Tibial nerve (tissue), 4 donors: ENCODE results near the gene TMEM169. TPM values are rescaled to one million over a fixed set of nuclear protein-coding genes. Genes with fewer than 3 reads are reported as not detected.

Experiments used
- DNase-seq, 2 donors: peaks; one replicate each; pipeline ENCODE4 v3.0.0-alpha.2; 2019; ENCODE audit warnings: low spot score in 2 of 2
- H3K27ac ChIP-seq, 4 donors: fragments of 200-600 bp; sonication (generic) in 3 of 4; one replicate each; pipeline ENCODE4 v1.5.1; 2017 to 2019; ENCODE audit warnings: mild to moderate bottlenecking in 1 of 4
- H3K27me3 ChIP-seq, 2 donors: fragments of 200-600 bp; sonication (generic) in 1 of 2; one replicate each; pipeline versions ENCODE4 v1.5.1 to v1.6.0; 2017 to 2019
- H3K36me3 ChIP-seq, 3 donors: fragments of 200-600 bp; sonication (generic); one replicate each; pipeline ENCODE4 v1.5.1; 2018 to 2019
- H3K4me1 ChIP-seq, 4 donors: fragments of 200-600 bp; sonication (generic) in 3 of 4; one replicate each; pipeline ENCODE4 v1.5.1; 2017 to 2019
- H3K4me3 ChIP-seq, 4 donors: fragments of 200-600 bp; sonication (generic) in 3 of 4; one replicate each; pipeline ENCODE4 v1.5.1; 2017 to 2019; ENCODE audit warnings: mild to moderate bottlenecking in 1 of 4, moderate library complexity in 1 of 4
- H3K9me3 ChIP-seq, 4 donors: fragments of 200-600 bp; sonication (generic) in 3 of 4; one replicate each; pipeline ENCODE4 v1.5.1; 2017 to 2019
- CTCF ChIP-seq, 5 experiments: fragments of 200-600 bp in 3 of 5; fragments of 450-650 bp in 2 of 5; sonication (generic) in 3 of 5; IDR thresholded peaks; one replicate each; pipeline ENCODE4 v1.5.1; 2016 to 2019; ENCODE audit warnings: antibody characterized with exemption in 5 of 5, mild to moderate bottlenecking in 3 of 5, moderate library complexity in 2 of 5
- EP300 ChIP-seq, 2 donors: sonication (generic); formaldehyde crosslinking; IDR thresholded peaks; one replicate each; pipeline ENCODE4 v1.6.1; 2017; ENCODE audit warnings: antibody characterized with exemption in 2 of 2, mild to moderate bottlenecking in 1 of 2
- POLR2A ChIP-seq, 2 donors: fragments of 450-650 bp; IDR thresholded peaks; one replicate each; pipeline ENCODE4 v1.6.1; 2017; ENCODE audit warnings: antibody characterized with exemption in 2 of 2, mild to moderate bottlenecking in 2 of 2, moderate library complexity in 2 of 2
- WGBS, 2 donors: methylation state at CpG; one replicate each; pipeline ENCODE4 v1.1.5; 2018; 5-methylcytosine and 5-hydroxymethylcytosine counted together
- total RNA-seq, 4 donors: library from RNA; depleted of rRNA; stranded (reverse); fragments of >200 nt; gene quantifications; one replicate each; pipeline ENCODE4 v1.1.0, GENCODE V29; 2016

TMEM169 gene
- total RNA-seq, 4 donors from 2014 or later, result 0.59 to 2.8 (median 1.7) TPM

- WGBS, 2 donors, result 90 to 96% methylated on average over 9 of the region's 9 CpGs
- Histone ChIP-seq H3K4me1 (no peaks in the 10 kb centered on the region), H3K9me3 (no peaks in the 10 kb centered on the region), H3K27ac (no peak overlapping the region), H3K36me3 (peaks cover 0 to 19% (median 0%) of the 10 kb centered on the region in 3 donors), H3K27me3 (no peaks in the 10 kb centered on the region), H3K4me3 (no peak overlapping the region)
- TF ChIP-seq CTCF (IDR thresholded peaks at IDR 0.05) (no peak), EP300 (IDR thresholded peaks at IDR 0.05) (no peak), POLR2A (IDR thresholded peaks at IDR 0.05) (no peak)
- no peak for DNase-seq
These were observed 17.0 kb downstream of the TMEM169 start for GRCh38 chr2:216098421-216099334.

- Histone ChIP-seq H3K27ac (no peak overlapping the region), H3K36me3 (peaks cover 0 to 16% (median 0%) of the 10 kb centered on the region in 3 donors), H3K27me3 (no peaks in the 10 kb centered on the region), H3K4me1 (no peaks in the 10 kb centered on the region), H3K9me3 (no peaks in the 10 kb centered on the region), H3K4me3 (no peak overlapping the region)
- 92 to 96% methylated on average over 4 of the region's 4 CpGs for WGBS, 2 donors
- no peak for TF ChIP-seq EP300 (IDR thresholded peaks at IDR 0.05)
- TF ChIP-seq CTCF (IDR thresholded peaks at IDR 0.05), result no peak
- TF ChIP-seq POLR2A (IDR thresholded peaks at IDR 0.05), result no peak
- no peak for DNase-seq
These were observed 19.4 kb downstream of the TMEM169 start for GRCh38 chr2:216101109-216101508.

- WGBS, 2 donors, result 60 to 73% methylated on average over 1 of the region's 1 CpG
- Histone ChIP-seq H3K4me1 (peaks cover 0 to 1% (median 0%) of the 10 kb centered on the region in 4 donors), H3K9me3 (no peaks in the 10 kb centered on the region), H3K4me3 (no peak overlapping the region), H3K27me3 (no peaks in the 10 kb centered on the region), H3K27ac (no peak overlapping the region), H3K36me3 (peaks cover 0 to 12% (median 0%) of the 10 kb centered on the region in 3 donors)
- DNase-seq, result no peak
- TF ChIP-seq EP300 (IDR thresholded peaks at IDR 0.05), result no peak
- TF ChIP-seq POLR2A (IDR thresholded peaks at IDR 0.05), result no peak
These were observed 21.5 kb downstream of the TMEM169 start for GRCh38 chr2:216103213-216103612.

- peaks cover 0 to 6% (median 2%) of the 10 kb centered on the region in 4 donors for H3K4me1 ChIP-seq
- TF ChIP-seq EP300 (IDR thresholded peaks at IDR 0.05), result no peak
- TF ChIP-seq CTCF (IDR thresholded peaks at IDR 0.05), result no peak
- no peak for TF ChIP-seq POLR2A (IDR thresholded peaks at IDR 0.05)
- H3K36me3 ChIP-seq, result peaks cover 0 to 8% (median 0%) of the 10 kb centered on the region in 3 donors
- no peaks in the 10 kb centered on the region for H3K9me3 ChIP-seq
- DNase-seq, result no peak
- H3K4me3 ChIP-seq, result no peak overlapping the region
- no peaks in the 10 kb centered on the region for H3K27me3 ChIP-seq
- no peak overlapping the region for H3K27ac ChIP-seq
- 42 to 61% methylated on average over 3 of the region's 3 CpGs for WGBS, 2 donors
These were observed 23.0 kb downstream of the TMEM169 start for GRCh38 chr2:216104691-216105090.

- H3K9me3 ChIP-seq, result no peaks in the 10 kb centered on the region
- TF ChIP-seq POLR2A (IDR thresholded peaks at IDR 0.05) (no peak), CTCF (IDR thresholded peaks at IDR 0.05) (no peak), EP300 (IDR thresholded peaks at IDR 0.05) (no peak)
- peaks cover 0 to 12% (median 0%) of the 10 kb centered on the region in 3 donors for H3K36me3 ChIP-seq
- no peak overlapping the region for H3K27ac ChIP-seq
- DNase-seq, result no peak
- no peaks in the 10 kb centered on the region for H3K27me3 ChIP-seq
- H3K4me1 ChIP-seq, result peaks cover 0 to 30% (median 17%) of the 10 kb centered on the region in 4 donors
- H3K4me3 ChIP-seq, result no peak overlapping the region
- 76 to 89% methylated on average over 8 of the region's 8 CpGs for WGBS, 2 donors
These were observed 25.6 kb downstream of the TMEM169 start for GRCh38 chr2:216107320-216107719.
